Smooth muscle cell (in vitro differentiated cells): ENCODE data around the gene SYNJ2. TPM values are rescaled to one million over a fixed set of nuclear protein-coding genes. Genes with fewer than 3 reads are reported as not detected.

Experiments used
- DNase-seq: peaks from one replicate; lab custom pipeline; 2025; ENCODE audit not compliant: unreplicated experiment; lab: John Stamatoyannopoulos, UW
- H2AFZ ChIP-seq: fragments of 200-600 bp; sonication (generic); 2 replicates; pipeline ENCODE4 v1.6.0; 2016; ENCODE audit warnings: antibody characterized with exemption, low read depth, mild to moderate bottlenecking
- H3F3A ChIP-seq: fragments of 200-600 bp; sonication (generic); 2 replicates; pipeline ENCODE4 v1.6.0; 2017; ENCODE audit warnings: antibody characterized with exemption, low read depth
- H3K27ac ChIP-seq: fragments of 200-600 bp; sonication (generic); 2 replicates; pipeline ENCODE4 v1.5.1; 2016; ENCODE audit warnings: low read depth, mild to moderate bottlenecking
- H3K27me3 ChIP-seq: fragments of 200-600 bp; sonication (generic); 2 replicates; pipeline ENCODE4 v1.6.1; 2016; ENCODE audit warnings: low read depth, mild to moderate bottlenecking
- H3K36me3 ChIP-seq: fragments of 200-600 bp; sonication (generic); 2 replicates; pipeline ENCODE4 v1.5.1; 2016; ENCODE audit warnings: low read depth
- H3K4me1 ChIP-seq: fragments of 200-600 bp; sonication (generic); 2 replicates; pipeline ENCODE4 v1.5.1; 2016; ENCODE audit warnings: low read depth
- H3K4me2 ChIP-seq: fragments of 200-600 bp; sonication (generic); 2 replicates; pipeline ENCODE4 v1.6.0; 2016; ENCODE audit warnings: mild to moderate bottlenecking
- H3K4me3 ChIP-seq: fragments of 200-600 bp; sonication (generic); 2 replicates; pipeline ENCODE4 v1.5.1; 2016; ENCODE audit warnings: mild to moderate bottlenecking
- H3K79me2 ChIP-seq: fragments of 200-600 bp; sonication (generic); 2 replicates; pipeline ENCODE4 v1.6.0; 2016; ENCODE audit warnings: low read depth, mild to moderate bottlenecking
- H3K9ac ChIP-seq: fragments of 200-600 bp; sonication (generic); 2 replicates; pipeline ENCODE4 v1.6.0; 2016; ENCODE audit warnings: low read depth
- H3K9me3 ChIP-seq: fragments of 200-600 bp; sonication (generic); replicated peaks from 2 replicates; pipeline ENCODE4 v1.5.1; 2016; ENCODE audit warnings: low read depth
- H4K20me1 ChIP-seq: fragments of 200-600 bp; sonication (generic); 2 replicates; pipeline ENCODE4 v1.6.0; 2016; ENCODE audit warnings: low read depth
- WGBS: methylation state at CpG from one replicate; pipeline ENCODE4 v1.1.7; 2016; ENCODE audit warnings: low lambda C conversion rate; 5-methylcytosine and 5-hydroxymethylcytosine counted together
- polyA plus RNA-seq: library from polyadenylated mRNA; unstranded; fragments of >200 nt; fragmentation: Nextera tagmentation; extraction: Ambion mirVana; gene quantifications from 2 replicates; pipeline ENCODE4 v1.2.1, GENCODE V29; 2016
- total RNA-seq: library from RNA; depleted of rRNA; stranded (reverse); fragments of >200 nt; gene quantifications from 2 replicates; pipeline ENCODE4 v1.2.3, GENCODE V29; 2014
- TF ChIP-seq, protein P1 (sequence below): fragments of 200-600 bp; sonication (generic); IDR thresholded peaks from 2 replicates; pipeline ENCODE4 v1.5.1; 2017; ENCODE audit warnings: borderline replicate concordance, mild to moderate bottlenecking, antibody characterized with exemption; ENCODE audit not compliant: insufficient read depth, poor library complexity, severe bottlenecking

SYNJ2 gene
- total and polyA plus RNA-seq, 2 experiments from 2014 or later: 6.0 to 6.1 TPM

DNA sequence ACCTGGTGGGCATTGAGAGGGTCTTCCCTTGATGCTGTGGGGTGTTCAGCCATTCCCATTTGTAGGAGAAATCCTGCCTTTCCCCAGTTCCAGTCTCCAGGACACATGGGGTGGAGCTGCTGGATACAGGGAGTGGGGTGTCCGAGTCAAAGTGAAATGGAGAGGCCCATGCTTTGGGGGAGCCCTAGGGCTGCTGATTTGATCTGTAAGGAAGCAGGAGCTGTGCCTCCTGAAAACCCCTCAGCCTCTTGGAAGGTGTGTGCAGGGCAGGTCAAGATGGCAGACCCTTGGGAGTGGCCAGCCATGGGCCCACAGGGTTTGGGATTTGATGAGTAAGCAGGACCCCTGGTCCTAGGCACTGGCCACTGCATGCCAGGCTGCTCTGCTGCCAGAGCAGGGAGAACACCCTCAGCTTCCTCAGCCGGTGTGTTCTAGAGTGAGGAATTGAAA is 104.4 kb downstream of the SYNJ2 start:
- Histone ChIP-seq H3K4me2 (no peak overlapping the region), H3K36me3 (peaks cover 5% of the 10 kb centered on the region), H3K27me3 (no peaks in the 10 kb centered on the region), H3F3A (no peaks in the 10 kb centered on the region), H3K4me1 (no peaks in the 10 kb centered on the region), H3K9me3 (no peaks in the 10 kb centered on the region), H3K27ac (no peak overlapping the region), H3K9ac (no peak overlapping the region), H3K79me2 (no peaks in the 10 kb centered on the region), H4K20me1 (no peaks in the 10 kb centered on the region), H3K4me3 (no peak overlapping the region), H2AFZ (no peak overlapping the region)
- DNase-seq: no peak
- 87% methylated on average over 2 of the region's 2 CpGs for WGBS
- TF ChIP-seq, protein P1, sequence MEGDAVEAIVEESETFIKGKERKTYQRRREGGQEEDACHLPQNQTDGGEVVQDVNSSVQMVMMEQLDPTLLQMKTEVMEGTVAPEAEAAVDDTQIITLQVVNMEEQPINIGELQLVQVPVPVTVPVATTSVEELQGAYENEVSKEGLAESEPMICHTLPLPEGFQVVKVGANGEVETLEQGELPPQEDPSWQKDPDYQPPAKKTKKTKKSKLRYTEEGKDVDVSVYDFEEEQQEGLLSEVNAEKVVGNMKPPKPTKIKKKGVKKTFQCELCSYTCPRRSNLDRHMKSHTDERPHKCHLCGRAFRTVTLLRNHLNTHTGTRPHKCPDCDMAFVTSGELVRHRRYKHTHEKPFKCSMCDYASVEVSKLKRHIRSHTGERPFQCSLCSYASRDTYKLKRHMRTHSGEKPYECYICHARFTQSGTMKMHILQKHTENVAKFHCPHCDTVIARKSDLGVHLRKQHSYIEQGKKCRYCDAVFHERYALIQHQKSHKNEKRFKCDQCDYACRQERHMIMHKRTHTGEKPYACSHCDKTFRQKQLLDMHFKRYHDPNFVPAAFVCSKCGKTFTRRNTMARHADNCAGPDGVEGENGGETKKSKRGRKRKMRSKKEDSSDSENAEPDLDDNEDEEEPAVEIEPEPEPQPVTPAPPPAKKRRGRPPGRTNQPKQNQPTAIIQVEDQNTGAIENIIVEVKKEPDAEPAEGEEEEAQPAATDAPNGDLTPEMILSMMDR: no peak

- H3K27ac ChIP-seq: no peak overlapping the region
- no peak overlapping the region for H3K9ac ChIP-seq
- H3F3A ChIP-seq: no peaks in the 10 kb centered on the region
- WGBS: 96% methylated on average over 32 of the region's 32 CpGs
- H3K79me2 ChIP-seq: no peaks in the 10 kb centered on the region
- H3K36me3 ChIP-seq: peaks cover 5% of the 10 kb centered on the region
- no peak for DNase-seq
- H3K4me1 ChIP-seq: no peaks in the 10 kb centered on the region
- no peaks in the 10 kb centered on the region for H3K9me3 ChIP-seq
- no peaks in the 10 kb centered on the region for H4K20me1 ChIP-seq
- no peaks in the 10 kb centered on the region for H3K27me3 ChIP-seq
- no peak overlapping the region for H3K4me3 ChIP-seq
- no peak overlapping the region for H3K4me2 ChIP-seq
- TF ChIP-seq, protein P1: no peak
- no peak overlapping the region for H2AFZ ChIP-seq
These were observed 105.0 kb downstream of the SYNJ2 start for GRCh38 chr6:158086504-158087223.

GRCh38 chr6:158087224-158087867 is 105.7 kb downstream of the SYNJ2 start:
- H3K27ac ChIP-seq: no peak overlapping the region

More at GRCh38 chr6:158087224-158087867, 105.7 kb downstream of the SYNJ2 start:
- Histone ChIP-seq H3K9me3 (no peaks in the 10 kb centered on the region), H3K4me2 (no peak overlapping the region), H3K4me1 (no peaks in the 10 kb centered on the region), H3K9ac (no peak overlapping the region), H3K79me2 (no peaks in the 10 kb centered on the region), H3K27me3 (no peaks in the 10 kb centered on the region), H3K36me3 (peaks cover 5% of the 10 kb centered on the region), H3F3A (no peaks in the 10 kb centered on the region), H4K20me1 (no peaks in the 10 kb centered on the region), H2AFZ (no peak overlapping the region), H3K4me3 (no peak overlapping the region)
- 99% methylated on average over 14 of the region's 14 CpGs for WGBS
- TF ChIP-seq, protein P1: no peak
- no peak for DNase-seq
